Lower leg skin (tissue), 4 donors: ENCODE measurements around the gene RAP2B. TPM values are rescaled to one million over a fixed set of nuclear protein-coding genes. Genes with fewer than 3 reads are reported as not detected.

Experiments
- DNase-seq, 2 donors: peaks; one replicate each; pipeline ENCODE4 v3.0.0-alpha.2; 2019; ENCODE audit warnings: low spot score in 2 of 2
- H3K4me3 ChIP-seq: fragments of 200-600 bp; sonication (generic); 2 replicates; pipeline ENCODE4 v1.5.1; 2017; ENCODE audit warnings: mild to moderate bottlenecking, low read depth; ENCODE audit not compliant: poor library complexity, severe bottlenecking
- CTCF ChIP-seq, 3 donors: fragments of 450-650 bp; IDR thresholded peaks; one replicate each; pipeline ENCODE4 v1.5.1; 2016; ENCODE audit warnings: antibody characterized with exemption in 3 of 3, mild to moderate bottlenecking in 3 of 3, moderate library complexity in 2 of 3
- POLR2A ChIP-seq, 2 donors: fragments of 450-650 bp; IDR thresholded peaks; one replicate each; pipeline ENCODE4 v1.6.1; 2016 to 2017; ENCODE audit warnings: antibody characterized with exemption in 2 of 2, mild to moderate bottlenecking in 1 of 2, moderate library complexity in 1 of 2
- WGBS, 2 donors: methylation state at CpG; one replicate each; pipeline ENCODE4 v1.1.5; 2018; 5-methylcytosine and 5-hydroxymethylcytosine counted together
- intact Hi-C: fragments of 100-400 bp; cut with DNase I; formaldehyde crosslinking; loops from one replicate; pipeline ENCODE4 v1.15.0; 2023; ENCODE audit warnings: low total_unique reads
- total RNA-seq, 4 donors: library from RNA; depleted of rRNA; stranded (reverse); fragments of >200 nt; gene quantifications; one replicate each; pipeline ENCODE4 v1.1.0, GENCODE V29; 2016

Gene RAP2B
- total RNA-seq, 4 donors from 2014 or later = 10.1 to 13.7 (median 11.7) TPM

DNA sequence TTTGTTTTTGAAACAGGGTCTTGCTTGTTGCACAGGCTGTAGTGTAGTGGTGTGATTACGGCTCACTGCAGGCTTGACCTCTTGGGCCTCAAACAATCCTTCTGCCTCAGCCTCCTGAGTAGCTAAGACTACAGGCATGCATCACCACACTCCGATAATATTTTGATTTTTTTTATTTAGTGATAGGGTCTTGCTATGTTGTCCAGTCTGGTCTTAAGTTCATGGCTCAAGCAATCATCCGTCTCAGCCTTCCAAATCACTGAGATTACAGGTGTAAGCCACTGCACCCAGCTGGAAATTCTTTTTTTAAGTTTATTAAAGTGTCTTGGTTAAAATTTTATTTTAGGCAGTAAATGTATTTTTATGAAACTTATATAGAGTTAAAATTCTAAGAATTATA is 32.2 kb upstream of the RAP2B start:
- DNase-seq = no peak
- no peak for TF ChIP-seq CTCF (IDR thresholded peaks at IDR 0.05)
- TF ChIP-seq POLR2A (IDR thresholded peaks at IDR 0.05) = no peak
- H3K4me3 ChIP-seq = no peak overlapping the region
- 94 to 96% methylated on average over 3 of the region's 3 CpGs for WGBS, 2 donors
- intact Hi-C loops = no loop called here

DNA sequence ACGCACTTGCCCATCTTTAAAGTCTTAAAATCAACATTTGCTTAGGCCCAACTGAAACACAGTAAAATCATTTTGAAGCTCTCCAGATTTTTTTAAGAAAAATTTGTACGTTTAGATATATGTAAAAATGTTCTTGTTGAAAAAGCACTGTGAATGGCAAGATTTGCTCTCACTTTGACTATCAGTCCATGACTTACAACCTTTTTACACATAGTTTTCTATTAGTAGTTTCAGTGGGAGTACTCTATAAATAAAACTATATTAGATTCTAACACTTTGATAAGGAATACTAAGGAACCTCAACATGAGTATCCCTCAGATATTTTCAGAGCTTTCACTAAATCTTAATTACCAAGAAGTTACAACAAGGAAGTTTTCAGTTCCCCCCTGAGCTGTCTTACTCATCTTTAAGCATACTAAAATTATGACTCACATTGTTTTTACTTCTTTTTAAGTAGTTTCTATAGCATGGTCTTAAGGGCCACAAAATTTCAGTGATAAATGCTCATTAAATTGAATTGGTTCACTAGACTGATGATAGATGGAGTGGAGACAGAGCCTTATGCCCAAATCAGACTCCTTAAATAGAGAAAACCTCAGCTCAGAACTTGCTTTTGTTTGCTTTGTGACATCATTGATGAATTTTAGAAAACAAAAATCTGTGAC is 31.6 kb upstream of the RAP2B start:
- no peak overlapping the region for H3K4me3 ChIP-seq
- intact Hi-C loops = no loop called here
- no peak for DNase-seq
- no peak for TF ChIP-seq POLR2A (IDR thresholded peaks at IDR 0.05)
- TF ChIP-seq CTCF (IDR thresholded peaks at IDR 0.05) = no peak
- WGBS, 2 donors = 84 to 85% methylated on average over 2 of the region's 2 CpGs

DNA sequence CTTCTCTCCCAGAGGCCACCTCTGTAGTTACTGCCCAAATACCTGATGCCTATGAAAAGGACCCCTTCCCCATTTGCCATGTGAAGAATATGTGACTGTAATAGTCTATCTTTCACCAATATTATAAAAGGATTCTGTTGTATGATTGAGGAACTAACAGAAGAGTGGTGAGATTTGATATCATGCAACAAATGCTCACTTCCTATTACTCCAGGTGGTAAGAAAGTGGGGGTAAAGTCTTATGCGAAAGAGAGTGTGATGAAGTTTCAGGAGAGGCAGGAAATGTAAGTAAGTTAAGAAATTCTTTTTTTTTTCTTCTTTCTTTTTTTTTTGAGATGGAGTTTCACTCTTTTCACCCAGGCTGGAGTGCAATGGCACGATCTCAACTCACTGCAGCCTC is 24.4 kb upstream of the RAP2B start:
- H3K4me3 ChIP-seq = no peak overlapping the region
- WGBS, 2 donors = 88 to 91% methylated on average over 2 of the region's 2 CpGs
- intact Hi-C loops = no loop called here
- no peak for DNase-seq
- no peak for TF ChIP-seq POLR2A (IDR thresholded peaks at IDR 0.05)
- TF ChIP-seq CTCF (IDR thresholded peaks at IDR 0.05) = no peak

DNA sequence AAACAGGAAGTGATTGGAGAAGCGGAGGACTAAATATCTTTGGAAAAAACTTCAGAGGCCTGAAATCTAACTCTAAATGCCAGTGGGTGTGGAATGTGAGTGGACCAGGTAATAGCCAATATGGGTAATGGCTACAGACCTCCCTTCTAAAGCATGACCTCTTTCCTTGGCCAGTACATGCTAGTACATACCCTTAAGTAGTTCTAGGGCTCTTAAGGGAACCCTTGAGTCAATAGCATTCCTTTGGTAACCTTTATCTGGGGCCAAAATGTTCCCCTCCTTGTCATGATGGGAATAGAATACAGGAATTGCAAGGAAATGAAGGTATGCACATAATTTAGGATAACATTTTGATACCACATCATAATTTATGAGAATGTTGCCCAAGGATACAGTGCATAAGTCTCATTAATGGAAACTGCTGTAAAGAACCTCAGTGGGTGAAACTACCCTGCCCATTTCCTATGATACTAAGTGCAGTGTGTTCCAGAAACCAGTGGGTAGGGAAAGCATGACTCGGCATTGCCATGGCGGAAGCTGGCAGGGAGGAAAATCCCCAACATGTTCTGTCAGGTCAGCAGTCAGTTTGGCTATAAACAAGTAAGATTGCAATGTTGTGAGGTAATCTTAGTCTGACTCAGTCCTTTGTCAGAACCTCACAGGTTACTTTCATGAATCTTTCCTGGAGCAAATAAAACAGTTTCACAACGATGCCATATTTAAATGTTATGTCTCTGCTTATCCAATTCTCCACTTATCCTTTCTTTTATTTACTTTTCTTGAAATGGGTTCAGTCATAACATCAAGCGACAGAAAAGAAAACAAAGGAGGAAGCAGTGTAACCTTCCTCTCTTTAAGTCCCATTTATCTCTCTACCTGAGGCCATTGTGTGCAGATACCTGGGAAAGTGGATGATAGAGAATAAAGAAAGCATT is 23.5 kb upstream of the RAP2B start:
- intact Hi-C loops = no loop called here
- DNase-seq = peak; percentile 82 to 92
- TF ChIP-seq CTCF (IDR thresholded peaks at IDR 0.05) (no peak), POLR2A (IDR thresholded peaks at IDR 0.05) (no peak)
- WGBS, 2 donors = 32 to 33% methylated on average over 5 of the region's 5 CpGs
- H3K4me3 ChIP-seq = no peak overlapping the region

DNA sequence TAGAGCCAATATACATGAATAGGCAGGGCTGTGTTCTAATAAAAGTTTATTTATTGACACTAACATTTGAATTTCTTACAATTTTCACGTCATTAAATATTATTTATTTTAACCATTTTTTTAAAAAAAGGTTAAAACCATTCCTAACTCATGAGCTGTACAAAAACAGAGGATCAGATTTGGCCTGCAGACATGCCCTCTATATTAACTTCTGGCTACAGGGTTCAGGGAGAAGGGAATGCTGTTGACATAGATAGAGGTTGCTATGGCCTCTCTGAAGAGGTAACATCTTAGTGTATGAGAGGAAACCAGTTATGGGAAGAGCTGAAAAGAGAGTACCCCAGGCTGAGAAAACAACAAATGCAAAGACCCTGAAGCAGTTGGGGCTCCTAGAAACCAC is 19.1 kb upstream of the RAP2B start:
- intact Hi-C loops = no loop called here
- 72 to 76% methylated on average over 1 of the region's 1 CpG for WGBS, 2 donors
- TF ChIP-seq CTCF (IDR thresholded peaks at IDR 0.05) (no peak), POLR2A (IDR thresholded peaks at IDR 0.05) (no peak)
- DNase-seq = no peak
- no peak overlapping the region for H3K4me3 ChIP-seq
